OCI-LY3 (cell line): ENCODE data around the gene MAD1L1.
"Not testable (repeated sequence)": the region's sequence is repeated elsewhere in the genome, so short reads cannot be mapped to it uniquely, and the experiment has no call there.

ENCODE experiments used
- H2AFZ ChIP-seq: fragments of 200-600, 300-600 bp; shearing (Covaris generic); 2 replicates; pipeline ENCODE4 v1.6.0; 2014; ENCODE audit warnings: antibody characterized with exemption, low read depth, low read length
- H3K27ac ChIP-seq: fragments of 200-600, 300-600 bp; sonication (generic); 2 replicates; pipeline ENCODE4 v1.5.1; 2014; ENCODE audit warnings: mild to moderate bottlenecking, low read length, moderate library complexity, mixed read lengths
- H3K27me3 ChIP-seq: fragments of 200-600, 300-600 bp; sonication (generic); 2 replicates; pipeline ENCODE4 v1.6.1; 2014; ENCODE audit warnings: low read depth, low read length, mixed read lengths
- H3K36me3 ChIP-seq: fragments of 200-600, 300-600 bp; sonication (generic); replicated peaks from 2 replicates; pipeline ENCODE3; 2014; ENCODE audit warnings: low read depth, low read length, mixed read lengths
- H3K4me1 ChIP-seq: fragments of 300-600, 200-600 bp; sonication (generic); 2 replicates; pipeline ENCODE4 v1.6.1; 2014; ENCODE audit warnings: low read length, mixed read lengths
- H3K4me2 ChIP-seq: fragments of 200-600, 300-600 bp; sonication (generic); 2 replicates; pipeline ENCODE4 v1.6.1; 2014; ENCODE audit warnings: low read length, mixed read lengths
- H3K4me3 ChIP-seq: fragments of 300-600, 200-600 bp; sonication (generic); 2 replicates; pipeline ENCODE4 v1.5.1; 2014; ENCODE audit warnings: antibody characterized with exemption, mild to moderate bottlenecking, low read length, moderate library complexity
- H3K79me2 ChIP-seq: fragments of 300-600, 200-600 bp; shearing (Covaris generic); 2 replicates; pipeline ENCODE4 v1.6.1; 2014; ENCODE audit warnings: mild to moderate bottlenecking, low read length, mixed read lengths
- H3K9ac ChIP-seq: fragments of 300-600, 200-600 bp; shearing (Covaris generic); 2 replicates; pipeline ENCODE4 v1.6.0; 2014; ENCODE audit warnings: mild to moderate bottlenecking, low read length, moderate library complexity
- H3K9me3 ChIP-seq: fragments of 200-600, 300-600 bp; shearing (Covaris generic); 2 replicates; pipeline ENCODE4 v1.6.1; 2014; ENCODE audit warnings: low read length, mixed read lengths; ENCODE audit not compliant: insufficient read depth
- H4K20me1 ChIP-seq: fragments of 200-600, 300-600 bp; sonication (generic); 2 replicates; pipeline ENCODE4 v1.6.1; 2016; ENCODE audit warnings: low read length, mixed read lengths; ENCODE audit not compliant: insufficient read depth
- CTCF ChIP-seq: fragments of 200-600, 300-600 bp; sonication (generic); IDR thresholded peaks from 2 replicates; pipeline ENCODE4 v1.5.1; 2014; ENCODE audit warnings: antibody characterized with exemption, low read length, low read depth
- EZH2phosphoT487 ChIP-seq: fragments of 200-600 bp; shearing (Covaris generic); IDR thresholded peaks from 2 replicates; pipeline ENCODE4 v1.6.1; 2018; ENCODE audit warnings: antibody characterized with exemption, mixed run types, low read depth

Gene MAD1L1

GRCh38 chr7:1864161-1864940 is 368.4 kb downstream of the MAD1L1 start:
- TF ChIP-seq CTCF (no peak), EZH2phosphoT487 (no peak)
- Histone ChIP-seq H3K9me3 (no peaks in the 10 kb centered on the region), H3K4me2 (no peak overlapping the region), H3K36me3 (no peaks in the 10 kb centered on the region), H4K20me1 (no peaks in the 10 kb centered on the region), H3K4me1 (no peaks in the 10 kb centered on the region), H3K4me3 (no peak overlapping the region), H3K9ac (no peak overlapping the region), H2AFZ (no peak overlapping the region), H3K27me3 (no peaks in the 10 kb centered on the region), H3K79me2 (no peaks in the 10 kb centered on the region), H3K27ac (no peak overlapping the region)

DNA sequence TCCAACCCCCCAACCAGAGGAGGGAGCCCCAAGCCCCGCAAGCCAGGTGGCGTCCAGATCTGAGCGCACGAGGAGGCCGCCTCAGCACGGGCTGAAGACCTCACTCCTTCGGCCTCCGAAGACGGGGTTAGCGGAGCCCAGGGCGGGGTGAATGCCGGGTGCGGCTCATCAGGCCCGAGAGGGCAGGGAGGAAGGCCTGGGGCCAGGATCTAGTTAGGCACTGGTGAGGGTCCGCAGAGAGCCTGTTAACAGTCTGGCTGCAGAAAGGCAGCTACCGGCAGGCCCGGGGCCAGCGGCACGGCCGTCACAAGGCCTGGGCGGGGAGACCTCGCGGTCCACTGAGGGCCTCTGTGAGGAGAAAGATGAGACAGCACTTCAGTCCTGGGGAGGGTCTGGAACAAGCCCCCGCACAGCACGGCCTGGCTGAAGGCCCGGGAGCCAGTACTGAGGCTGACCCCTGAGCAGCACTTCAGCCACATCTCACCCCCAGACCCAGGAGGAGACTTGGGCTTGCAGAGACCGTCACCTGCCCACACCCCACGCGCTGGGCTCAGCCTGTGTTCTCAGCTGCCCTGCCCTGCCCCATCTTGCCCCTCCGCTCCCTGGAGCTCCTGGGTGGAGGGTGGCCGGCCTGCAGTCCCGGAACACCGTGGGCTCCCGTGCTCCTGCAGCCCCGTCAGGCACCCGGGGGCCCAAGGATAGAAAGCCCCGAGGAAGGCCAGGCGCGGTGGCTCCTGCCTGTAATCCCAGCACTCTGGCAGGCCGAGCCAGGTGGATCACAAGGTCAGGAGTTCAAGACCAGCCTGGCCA is 369.4 kb downstream of the MAD1L1 start:
- TF ChIP-seq CTCF (no peak), EZH2phosphoT487 (no peak)
- Histone ChIP-seq H3K27ac (no peak overlapping the region), H3K4me1 (no peaks in the 10 kb centered on the region), H3K4me3 (no peak overlapping the region), H4K20me1 (no peaks in the 10 kb centered on the region), H3K27me3 (no peaks in the 10 kb centered on the region), H3K9me3 (no peaks in the 10 kb centered on the region), H3K36me3 (no peaks in the 10 kb centered on the region), H3K79me2 (no peaks in the 10 kb centered on the region), H3K4me2 (no peak overlapping the region), H3K9ac (no peak overlapping the region), H2AFZ (no peak overlapping the region)

DNA sequence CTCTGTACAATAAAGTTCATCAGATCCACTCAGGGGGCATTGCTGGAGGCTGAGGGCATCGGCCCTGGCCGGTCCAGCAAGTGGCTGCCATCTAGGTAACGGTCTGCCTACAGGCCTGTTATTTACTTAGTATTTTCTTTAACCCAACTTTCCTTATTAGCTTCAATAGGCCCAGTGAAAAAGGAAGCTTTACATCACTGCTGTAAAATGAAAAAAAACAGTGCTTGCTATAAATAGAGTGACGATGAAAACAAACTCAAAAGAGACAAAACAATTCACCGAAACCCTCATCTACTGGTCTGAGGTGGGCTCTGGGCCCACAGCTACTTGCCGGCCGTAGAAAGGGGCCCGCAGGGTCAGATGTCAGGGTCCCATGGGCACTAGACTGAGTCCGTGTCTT is 370.2 kb downstream of the MAD1L1 start:
- Histone ChIP-seq H3K9ac (no peak overlapping the region), H4K20me1 (no peaks in the 10 kb centered on the region), H3K9me3 (no peaks in the 10 kb centered on the region), H2AFZ (no peak overlapping the region), H3K4me2 (no peak overlapping the region), H3K79me2 (no peaks in the 10 kb centered on the region), H3K27me3 (no peaks in the 10 kb centered on the region), H3K27ac (no peak overlapping the region), H3K4me3 (no peak overlapping the region), H3K36me3 (no peaks in the 10 kb centered on the region), H3K4me1 (no peaks in the 10 kb centered on the region)
- no peak for TF ChIP-seq EZH2phosphoT487
- no peak for TF ChIP-seq CTCF

DNA sequence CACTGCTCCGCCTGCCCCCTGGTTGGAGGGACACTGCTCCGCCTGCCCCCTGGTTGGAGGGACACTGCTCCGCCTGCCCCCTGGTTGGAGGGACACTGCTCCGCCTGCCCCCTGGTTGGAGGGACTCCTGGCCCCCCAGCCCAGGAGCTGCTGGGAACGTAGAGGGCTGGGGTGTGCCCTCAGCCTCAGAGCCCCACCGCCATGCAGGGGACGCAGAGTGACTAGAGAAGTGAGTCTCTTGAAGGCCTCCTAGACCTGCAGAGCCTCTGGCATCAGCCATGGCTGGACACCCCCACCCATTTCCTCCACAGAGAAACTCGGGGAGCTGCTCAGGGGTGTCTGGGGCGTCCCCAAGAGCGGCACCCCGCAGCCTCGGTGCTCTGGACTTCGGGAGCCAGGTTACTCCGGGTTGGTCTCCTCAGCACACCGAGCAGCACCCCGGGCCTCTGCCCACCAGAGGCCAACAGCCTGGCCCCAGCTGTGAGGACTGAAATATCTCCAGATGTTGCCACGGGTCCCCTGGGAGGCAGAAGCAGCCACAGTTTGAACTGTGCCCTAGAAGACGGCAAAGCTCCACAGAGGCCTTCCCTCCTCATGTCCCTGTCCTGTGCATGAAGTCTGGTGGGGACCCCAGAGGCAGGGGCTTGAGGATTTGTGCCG is 370.8 kb downstream of the MAD1L1 start:
- TF ChIP-seq CTCF (no peak), EZH2phosphoT487 (no peak)
- H3K36me3 ChIP-seq, result no peaks in the 10 kb centered on the region
- no peak overlapping the region for H2AFZ ChIP-seq
- no peaks in the 10 kb centered on the region for H4K20me1 ChIP-seq
- no peak overlapping the region for H3K4me3 ChIP-seq
- H3K9ac ChIP-seq, result no peak overlapping the region
- no peaks in the 10 kb centered on the region for H3K9me3 ChIP-seq
- no peak overlapping the region for H3K4me2 ChIP-seq
- no peaks in the 10 kb centered on the region for H3K4me1 ChIP-seq
- H3K79me2 ChIP-seq, result no peaks in the 10 kb centered on the region
- no peak overlapping the region for H3K27ac ChIP-seq
- no peaks in the 10 kb centered on the region for H3K27me3 ChIP-seq

DNA sequence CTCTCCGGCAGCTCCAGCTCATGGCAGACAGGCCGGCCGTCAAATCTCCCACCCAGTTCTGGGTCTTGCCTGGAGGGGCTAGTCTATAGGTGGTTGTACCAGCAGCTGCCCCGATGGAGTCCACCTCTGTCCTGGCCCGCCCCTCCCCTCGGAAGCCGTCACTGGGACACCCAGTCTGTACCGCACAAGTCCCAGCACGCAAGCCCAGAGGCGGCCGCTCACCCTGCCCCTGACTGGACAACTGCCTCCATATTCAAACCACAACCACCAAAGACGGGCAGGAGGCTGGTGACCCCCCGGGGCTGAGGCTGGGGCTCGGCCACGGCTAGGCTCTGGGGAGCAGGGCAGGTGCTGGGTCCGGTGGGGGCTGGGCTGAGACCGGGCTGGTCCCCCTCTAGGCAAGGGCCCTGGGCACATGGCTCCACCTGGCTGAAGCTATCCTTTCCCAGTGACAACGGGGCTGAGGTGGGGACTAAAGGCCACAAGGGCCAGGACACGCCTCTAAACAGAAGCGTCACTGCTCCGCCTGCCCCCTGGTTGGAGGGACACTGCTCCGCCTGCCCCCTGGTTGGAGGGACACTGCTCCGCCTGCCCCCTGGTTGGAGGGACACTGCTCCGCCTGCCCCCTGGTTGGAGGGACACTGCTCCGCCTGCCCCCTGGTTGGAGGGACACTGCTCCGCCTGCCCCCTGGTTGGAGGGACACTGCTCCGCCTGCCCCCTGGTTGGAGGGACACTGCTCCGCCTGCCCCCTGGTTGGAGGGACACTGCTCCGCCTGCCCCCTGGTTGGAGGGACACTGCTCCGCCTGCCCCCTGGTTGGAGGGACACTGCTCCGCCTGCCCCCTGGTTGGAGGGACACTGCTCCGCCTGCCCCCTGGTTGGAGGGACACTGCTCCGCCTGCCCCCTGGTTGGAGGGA is 371.6 kb downstream of the MAD1L1 start:
- H4K20me1 ChIP-seq, H3K79me2 ChIP-seq, H3K4me2 ChIP-seq, H3K9ac ChIP-seq, H3K36me3 ChIP-seq, H2AFZ ChIP-seq, H3K4me1 ChIP-seq, H3K4me3 ChIP-seq, H3K27me3 ChIP-seq, H3K27ac ChIP-seq, H3K9me3 ChIP-seq: not testable (repeated sequence)
